ENCODE measurements around the gene MFSD1. TPM values are rescaled to one million over a fixed set of nuclear protein-coding genes. Genes with fewer than 3 reads are reported as not detected.

The MFSD1 gene
- total and polyA plus RNA-seq, 2 of the 8 experiments (the other 6 are each of a cell fraction or from before 2014, with no cell fraction given): 9.3 to 11.5 TPM

DNA sequence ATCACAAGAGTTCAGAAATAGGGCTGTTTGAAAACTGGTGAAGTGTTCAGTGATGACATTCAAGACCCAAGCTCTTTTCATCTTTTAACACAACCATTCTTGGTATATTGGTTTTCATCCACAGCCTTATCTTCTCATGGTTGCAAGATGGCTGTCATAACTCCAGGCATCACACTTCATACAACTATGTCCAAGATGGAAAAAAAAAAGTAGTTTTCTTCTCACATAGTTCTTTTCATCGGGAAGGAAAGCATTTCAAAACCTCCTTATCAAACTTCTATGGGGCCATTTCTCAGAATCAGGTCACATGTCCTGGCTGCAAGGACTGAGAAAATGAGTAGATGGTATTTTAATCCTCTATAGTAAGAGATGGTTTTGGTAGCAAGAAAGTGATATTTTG lies 21.1 kb upstream of the MFSD1 start (continued):
- TF ChIP-seq, protein P1, sequence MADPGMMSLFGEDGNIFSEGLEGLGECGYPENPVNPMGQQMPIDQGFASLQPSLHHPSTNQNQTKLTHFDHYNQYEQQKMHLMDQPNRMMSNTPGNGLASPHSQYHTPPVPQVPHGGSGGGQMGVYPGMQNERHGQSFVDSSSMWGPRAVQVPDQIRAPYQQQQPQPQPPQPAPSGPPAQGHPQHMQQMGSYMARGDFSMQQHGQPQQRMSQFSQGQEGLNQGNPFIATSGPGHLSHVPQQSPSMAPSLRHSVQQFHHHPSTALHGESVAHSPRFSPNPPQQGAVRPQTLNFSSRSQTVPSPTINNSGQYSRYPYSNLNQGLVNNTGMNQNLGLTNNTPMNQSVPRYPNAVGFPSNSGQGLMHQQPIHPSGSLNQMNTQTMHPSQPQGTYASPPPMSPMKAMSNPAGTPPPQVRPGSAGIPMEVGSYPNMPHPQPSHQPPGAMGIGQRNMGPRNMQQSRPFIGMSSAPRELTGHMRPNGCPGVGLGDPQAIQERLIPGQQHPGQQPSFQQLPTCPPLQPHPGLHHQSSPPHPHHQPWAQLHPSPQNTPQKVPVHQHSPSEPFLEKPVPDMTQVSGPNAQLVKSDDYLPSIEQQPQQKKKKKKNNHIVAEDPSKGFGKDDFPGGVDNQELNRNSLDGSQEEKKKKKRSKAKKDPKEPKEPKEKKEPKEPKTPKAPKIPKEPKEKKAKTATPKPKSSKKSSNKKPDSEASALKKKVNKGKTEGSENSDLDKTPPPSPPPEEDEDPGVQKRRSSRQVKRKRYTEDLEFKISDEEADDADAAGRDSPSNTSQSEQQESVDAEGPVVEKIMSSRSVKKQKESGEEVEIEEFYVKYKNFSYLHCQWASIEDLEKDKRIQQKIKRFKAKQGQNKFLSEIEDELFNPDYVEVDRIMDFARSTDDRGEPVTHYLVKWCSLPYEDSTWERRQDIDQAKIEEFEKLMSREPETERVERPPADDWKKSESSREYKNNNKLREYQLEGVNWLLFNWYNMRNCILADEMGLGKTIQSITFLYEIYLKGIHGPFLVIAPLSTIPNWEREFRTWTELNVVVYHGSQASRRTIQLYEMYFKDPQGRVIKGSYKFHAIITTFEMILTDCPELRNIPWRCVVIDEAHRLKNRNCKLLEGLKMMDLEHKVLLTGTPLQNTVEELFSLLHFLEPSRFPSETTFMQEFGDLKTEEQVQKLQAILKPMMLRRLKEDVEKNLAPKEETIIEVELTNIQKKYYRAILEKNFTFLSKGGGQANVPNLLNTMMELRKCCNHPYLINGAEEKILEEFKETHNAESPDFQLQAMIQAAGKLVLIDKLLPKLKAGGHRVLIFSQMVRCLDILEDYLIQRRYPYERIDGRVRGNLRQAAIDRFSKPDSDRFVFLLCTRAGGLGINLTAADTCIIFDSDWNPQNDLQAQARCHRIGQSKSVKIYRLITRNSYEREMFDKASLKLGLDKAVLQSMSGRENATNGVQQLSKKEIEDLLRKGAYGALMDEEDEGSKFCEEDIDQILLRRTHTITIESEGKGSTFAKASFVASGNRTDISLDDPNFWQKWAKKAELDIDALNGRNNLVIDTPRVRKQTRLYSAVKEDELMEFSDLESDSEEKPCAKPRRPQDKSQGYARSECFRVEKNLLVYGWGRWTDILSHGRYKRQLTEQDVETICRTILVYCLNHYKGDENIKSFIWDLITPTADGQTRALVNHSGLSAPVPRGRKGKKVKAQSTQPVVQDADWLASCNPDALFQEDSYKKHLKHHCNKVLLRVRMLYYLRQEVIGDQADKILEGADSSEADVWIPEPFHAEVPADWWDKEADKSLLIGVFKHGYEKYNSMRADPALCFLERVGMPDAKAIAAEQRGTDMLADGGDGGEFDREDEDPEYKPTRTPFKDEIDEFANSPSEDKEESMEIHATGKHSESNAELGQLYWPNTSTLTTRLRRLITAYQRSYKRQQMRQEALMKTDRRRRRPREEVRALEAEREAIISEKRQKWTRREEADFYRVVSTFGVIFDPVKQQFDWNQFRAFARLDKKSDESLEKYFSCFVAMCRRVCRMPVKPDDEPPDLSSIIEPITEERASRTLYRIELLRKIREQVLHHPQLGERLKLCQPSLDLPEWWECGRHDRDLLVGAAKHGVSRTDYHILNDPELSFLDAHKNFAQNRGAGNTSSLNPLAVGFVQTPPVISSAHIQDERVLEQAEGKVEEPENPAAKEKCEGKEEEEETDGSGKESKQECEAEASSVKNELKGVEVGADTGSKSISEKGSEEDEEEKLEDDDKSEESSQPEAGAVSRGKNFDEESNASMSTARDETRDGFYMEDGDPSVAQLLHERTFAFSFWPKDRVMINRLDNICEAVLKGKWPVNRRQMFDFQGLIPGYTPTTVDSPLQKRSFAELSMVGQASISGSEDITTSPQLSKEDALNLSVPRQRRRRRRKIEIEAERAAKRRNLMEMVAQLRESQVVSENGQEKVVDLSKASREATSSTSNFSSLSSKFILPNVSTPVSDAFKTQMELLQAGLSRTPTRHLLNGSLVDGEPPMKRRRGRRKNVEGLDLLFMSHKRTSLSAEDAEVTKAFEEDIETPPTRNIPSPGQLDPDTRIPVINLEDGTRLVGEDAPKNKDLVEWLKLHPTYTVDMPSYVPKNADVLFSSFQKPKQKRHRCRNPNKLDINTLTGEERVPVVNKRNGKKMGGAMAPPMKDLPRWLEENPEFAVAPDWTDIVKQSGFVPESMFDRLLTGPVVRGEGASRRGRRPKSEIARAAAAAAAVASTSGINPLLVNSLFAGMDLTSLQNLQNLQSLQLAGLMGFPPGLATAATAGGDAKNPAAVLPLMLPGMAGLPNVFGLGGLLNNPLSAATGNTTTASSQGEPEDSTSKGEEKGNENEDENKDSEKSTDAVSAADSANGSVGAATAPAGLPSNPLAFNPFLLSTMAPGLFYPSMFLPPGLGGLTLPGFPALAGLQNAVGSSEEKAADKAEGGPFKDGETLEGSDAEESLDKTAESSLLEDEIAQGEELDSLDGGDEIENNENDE (IDR thresholded peaks at IDR 0.05; ENCODE audit: insufficient replicate concordance, low read length): no peak
- TF ChIP-seq, protein P2, sequence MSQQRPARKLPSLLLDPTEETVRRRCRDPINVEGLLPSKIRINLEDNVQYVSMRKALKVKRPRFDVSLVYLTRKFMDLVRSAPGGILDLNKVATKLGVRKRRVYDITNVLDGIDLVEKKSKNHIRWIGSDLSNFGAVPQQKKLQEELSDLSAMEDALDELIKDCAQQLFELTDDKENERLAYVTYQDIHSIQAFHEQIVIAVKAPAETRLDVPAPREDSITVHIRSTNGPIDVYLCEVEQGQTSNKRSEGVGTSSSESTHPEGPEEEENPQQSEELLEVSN (IDR thresholded peaks at IDR 0.05): no peak
- TF ChIP-seq, protein P3, sequence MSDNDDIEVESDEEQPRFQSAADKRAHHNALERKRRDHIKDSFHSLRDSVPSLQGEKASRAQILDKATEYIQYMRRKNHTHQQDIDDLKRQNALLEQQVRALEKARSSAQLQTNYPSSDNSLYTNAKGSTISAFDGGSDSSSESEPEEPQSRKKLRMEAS (IDR thresholded peaks at IDR 0.05): no peak
- TF ChIP-seq, protein P4, sequence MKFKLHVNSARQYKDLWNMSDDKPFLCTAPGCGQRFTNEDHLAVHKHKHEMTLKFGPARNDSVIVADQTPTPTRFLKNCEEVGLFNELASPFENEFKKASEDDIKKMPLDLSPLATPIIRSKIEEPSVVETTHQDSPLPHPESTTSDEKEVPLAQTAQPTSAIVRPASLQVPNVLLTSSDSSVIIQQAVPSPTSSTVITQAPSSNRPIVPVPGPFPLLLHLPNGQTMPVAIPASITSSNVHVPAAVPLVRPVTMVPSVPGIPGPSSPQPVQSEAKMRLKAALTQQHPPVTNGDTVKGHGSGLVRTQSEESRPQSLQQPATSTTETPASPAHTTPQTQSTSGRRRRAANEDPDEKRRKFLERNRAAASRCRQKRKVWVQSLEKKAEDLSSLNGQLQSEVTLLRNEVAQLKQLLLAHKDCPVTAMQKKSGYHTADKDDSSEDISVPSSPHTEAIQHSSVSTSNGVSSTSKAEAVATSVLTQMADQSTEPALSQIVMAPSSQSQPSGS (IDR thresholded peaks at IDR 0.05; ENCODE audit: low read length): no peak
- TF ChIP-seq CTBP2 (IDR thresholded peaks at IDR 0.05; ENCODE audit: borderline replicate concordance, insufficient read depth, insufficient read length, low read length) (no peak), SP2 (IDR thresholded peaks at IDR 0.05; ENCODE audit: low read length) (no peak), BCL11A (IDR thresholded peaks at IDR 0.05; ENCODE audit: low read depth in 2 of 2, low read length in 2 of 2) (no peak), BRCA1 (IDR thresholded peaks at IDR 0.05; ENCODE audit: low read depth, low read length) (no peak), CBX5 (IDR thresholded peaks at IDR 0.05; ENCODE audit: low read depth, low read length) (no peak)

Data from H1 (cell line).